Uterus (tissue), 2 donors: ENCODE results near the gene MLPH.

Source experiments
- CTCF ChIP-seq, 4 experiments: fragments of 200-600 bp in 2 of 4; fragments of 450-650 bp in 2 of 4; sonication (generic) in 2 of 4; IDR thresholded peaks; one replicate each; pipeline ENCODE4 v1.5.1; 2016 to 2019; ENCODE audit warnings: antibody characterized with exemption in 4 of 4, mild to moderate bottlenecking in 2 of 4, moderate library complexity in 1 of 4
- POLR2A ChIP-seq, 2 donors: fragments of 450-650 bp; IDR thresholded peaks; one replicate each; pipeline ENCODE4 v1.6.1; 2016; ENCODE audit warnings: antibody characterized with exemption in 2 of 2, mild to moderate bottlenecking in 1 of 2, moderate library complexity in 1 of 2

- TF ChIP-seq CTCF (IDR thresholded peaks at IDR 0.05), result no peak
- no peak for TF ChIP-seq POLR2A (IDR thresholded peaks at IDR 0.05)
Observed at GRCh38 chr2:237445611-237446337, 41.3 kb upstream of the MLPH start.
